Right atrium auricular region (tissue), 2 donors: ENCODE results near the gene BPHL. TPM values are rescaled to one million over a fixed set of nuclear protein-coding genes. Genes with fewer than 3 reads are reported as not detected.

Experiments
- DNase-seq: peaks from one replicate; pipeline ENCODE4 v3.0.0-alpha.2; 2019; ENCODE audit warnings: low spot score
- H3K27ac ChIP-seq, 2 donors: fragments of 200-600 bp; sonication (generic); 1 replicate in 1 of 2; 2 replicates in 1 of 2; pipeline ENCODE4 v1.5.1; 2016 to 2019
- H3K27me3 ChIP-seq, 2 donors: fragments of 200-600 bp; sonication (generic); one replicate each; pipeline versions ENCODE4 v1.5.1 to v1.6.0; 2017 to 2019
- H3K36me3 ChIP-seq: fragments of 200-600 bp; sonication (generic); one replicate; pipeline ENCODE4 v1.5.1; 2016
- H3K4me1 ChIP-seq, 2 donors: fragments of 200-600 bp; sonication (generic); one replicate each; pipeline versions ENCODE4 v1.5.1 to v1.6.0; 2017 to 2019
- H3K4me3 ChIP-seq, 2 donors: fragments of 200-600 bp; sonication (generic); 1 replicate in 1 of 2; 2 replicates in 1 of 2; pipeline ENCODE4 v1.5.1; 2017 to 2019; ENCODE audit warnings: mild to moderate bottlenecking in 1 of 2, moderate library complexity in 1 of 2
- H3K9me3 ChIP-seq, 2 donors: fragments of 200-600 bp; sonication (generic); one replicate each; pipeline ENCODE4 v1.5.1; 2019
- CTCF ChIP-seq, 2 donors: fragments of 200-600 bp; sonication (generic); IDR thresholded peaks; one replicate each; pipeline ENCODE4 v1.5.1; 2019; ENCODE audit warnings: antibody characterized with exemption in 2 of 2
- total RNA-seq, 2 donors: library from RNA; depleted of rRNA; stranded (reverse); fragments of >200 nt; gene quantifications; one replicate each; pipeline ENCODE4 v1.1.0, GENCODE V29; 2016

The BPHL gene
- total RNA-seq, 2 donors from 2014 or later = 5.4 to 10.6 TPM

GRCh38 chr6:3088446-3088845 lies 30.1 kb upstream of the BPHL start:
- no peak for DNase-seq
- Histone ChIP-seq H3K9me3 (no peaks in the 10 kb centered on the region), H3K27me3 (no peaks in the 10 kb centered on the region), H3K4me1 (no peaks in the 10 kb centered on the region), H3K27ac (peak overlapping the region in 1 of 2 donors; percentile 53), H3K4me3 (no peak overlapping the region), H3K36me3 (peaks cover 40% of the 10 kb centered on the region)
- no peak for TF ChIP-seq CTCF (IDR thresholded peaks at IDR 0.05)

GRCh38 chr6:3088968-3089367 lies 29.5 kb upstream of the BPHL start:
- Histone ChIP-seq H3K27ac (peak overlapping the region in 1 of 2 donors; percentile 53), H3K4me3 (no peak overlapping the region), H3K36me3 (peaks cover 37% of the 10 kb centered on the region)

GRCh38 chr6:3090013-3090412 lies 28.5 kb upstream of the BPHL start:
- H3K9me3 ChIP-seq = no peaks in the 10 kb centered on the region
- peaks cover 39% of the 10 kb centered on the region for H3K36me3 ChIP-seq
- no peak for DNase-seq
- H3K4me3 ChIP-seq = no peak overlapping the region
- H3K4me1 ChIP-seq = no peaks in the 10 kb centered on the region
- no peak overlapping the region for H3K27ac ChIP-seq
- no peak for TF ChIP-seq CTCF (IDR thresholded peaks at IDR 0.05)
- H3K27me3 ChIP-seq = no peaks in the 10 kb centered on the region

More at GRCh38 chr6:3088968-3089367, 29.5 kb upstream of the BPHL start:
- no peak for DNase-seq
- H3K27me3 ChIP-seq = no peaks in the 10 kb centered on the region
- H3K9me3 ChIP-seq = no peaks in the 10 kb centered on the region
- no peak for TF ChIP-seq CTCF (IDR thresholded peaks at IDR 0.05)
- H3K4me1 ChIP-seq = no peaks in the 10 kb centered on the region

- H3K27ac ChIP-seq = no peak overlapping the region
- no peak for TF ChIP-seq CTCF (IDR thresholded peaks at IDR 0.05)
- H3K27me3 ChIP-seq = no peaks in the 10 kb centered on the region
- no peaks in the 10 kb centered on the region for H3K4me1 ChIP-seq
- peaks cover 58% of the 10 kb centered on the region for H3K36me3 ChIP-seq
- H3K9me3 ChIP-seq = no peaks in the 10 kb centered on the region
- no peak overlapping the region for H3K4me3 ChIP-seq
- no peak for DNase-seq
These were observed 23.7 kb upstream of the BPHL start for GRCh38 chr6:3094815-3095214.

- Histone ChIP-seq H3K27ac (no peak overlapping the region), H3K4me1 (no peaks in the 10 kb centered on the region), H3K4me3 (no peak overlapping the region), H3K27me3 (no peaks in the 10 kb centered on the region), H3K9me3 (no peaks in the 10 kb centered on the region), H3K36me3 (peaks cover 62% of the 10 kb centered on the region)
- no peak for DNase-seq
- TF ChIP-seq CTCF (IDR thresholded peaks at IDR 0.05) = no peak
These were observed 15.6 kb upstream of the BPHL start for GRCh38 chr6:3102875-3103274.

- no peak overlapping the region for H3K27ac ChIP-seq
- no peak overlapping the region for H3K4me3 ChIP-seq
- no peaks in the 10 kb centered on the region for H3K27me3 ChIP-seq
- no peak for DNase-seq
- no peak for TF ChIP-seq CTCF (IDR thresholded peaks at IDR 0.05)
- peaks cover 76% of the 10 kb centered on the region for H3K36me3 ChIP-seq
- H3K9me3 ChIP-seq = no peaks in the 10 kb centered on the region
- no peaks in the 10 kb centered on the region for H3K4me1 ChIP-seq
These were observed 9.6 kb upstream of the BPHL start for GRCh38 chr6:3108746-3109414.
